OCI-LY7 (cell line): ENCODE measurements around the gene C1orf198. TPM values are rescaled to one million over a fixed set of nuclear protein-coding genes. Genes with fewer than 3 reads are reported as not detected.

ENCODE experiments used
- BruUV-seq: library from RNA; stranded (reverse); fragments of 400-500 nt; replicated peaks from 2 replicates; lab custom pipeline; 2021; lab: Mats Ljungman, UMichigan
- CTCF ChIA-PET: fragments of 300-600 bp; sonication (Branson Sonifier 250); formaldehyde crosslinking; loops from one replicate; lab custom pipeline; 2022; ENCODE audit warnings: antibody characterized with exemption; ENCODE audit not compliant: unreplicated experiment; lab: Charles Lee
- POLR2A ChIA-PET: fragments of 300-600 bp; sonication (Branson Sonifier 250); formaldehyde crosslinking; loops from one replicate; lab custom pipeline; 2022; ENCODE audit warnings: antibody characterized with exemption; lab: Charles Lee
- DNase-seq: peaks from one replicate; pipeline ENCODE4 v3.0.0-alpha.2; 2015; ENCODE audit warnings: low spot score
- H2AFZ ChIP-seq: fragments of 200-600 bp; sonication (generic), shearing (Covaris generic); 2 replicates; pipeline ENCODE4 v1.6.1; 2014; ENCODE audit warnings: mild to moderate bottlenecking, antibody characterized with exemption, low read length, moderate library complexity
- H3K27ac ChIP-seq: fragments of 200-600 bp; sonication (generic); 2 replicates; pipeline ENCODE4 v1.5.1; 2014; ENCODE audit warnings: mixed run types, low read depth, mild to moderate bottlenecking, moderate library complexity, low read length, inconsistent platforms; ENCODE audit not compliant: poor library complexity, severe bottlenecking
- H3K36me3 ChIP-seq: fragments of 200-600 bp; sonication (generic); 2 replicates; pipeline ENCODE4 v1.6.1; 2014; ENCODE audit warnings: mild to moderate bottlenecking, antibody characterized with exemption, low read length, moderate library complexity, mixed read lengths; ENCODE audit not compliant: insufficient read depth
- H3K4me1 ChIP-seq: fragments of 200-600 bp; sonication (generic); 2 replicates; pipeline ENCODE4 v1.5.1; 2014; ENCODE audit warnings: mild to moderate bottlenecking, low read length; ENCODE audit not compliant: insufficient read depth, poor library complexity, severe bottlenecking
- H3K4me2 ChIP-seq: fragments of 200-600 bp; sonication (generic); 2 replicates; pipeline ENCODE4 v1.6.1; 2014; ENCODE audit warnings: mild to moderate bottlenecking, low read length
- H3K4me3 ChIP-seq: fragments of 200-600 bp; sonication (generic); 2 replicates; pipeline ENCODE4 v1.5.1; 2014; ENCODE audit warnings: mild to moderate bottlenecking, low read depth, low read length; ENCODE audit not compliant: poor library complexity, severe bottlenecking
- H3K79me2 ChIP-seq: fragments of 200-600 bp; sonication (generic); 2 replicates; pipeline ENCODE4 v1.6.1; 2016; ENCODE audit warnings: low read depth, mild to moderate bottlenecking, low read length, moderate library complexity, mixed read lengths; ENCODE audit not compliant: insufficient read depth
- H3K9me2 ChIP-seq: fragments of 200-600 bp; sonication (generic); 2 replicates; pipeline ENCODE4 v1.6.1; 2016; ENCODE audit warnings: mild to moderate bottlenecking, low read length, mixed read lengths; ENCODE audit not compliant: insufficient read depth
- H3K9me3 ChIP-seq: fragments of 200-600 bp; sonication (generic); 2 replicates; pipeline ENCODE4 v1.6.1; 2014; ENCODE audit warnings: mild to moderate bottlenecking, mixed run types, low read length, mixed read lengths
- H4K20me1 ChIP-seq: fragments of 200-600 bp; sonication (generic); 2 replicates; pipeline ENCODE4 v1.6.1; 2014; ENCODE audit warnings: mild to moderate bottlenecking, antibody characterized with exemption, low read length, moderate library complexity, mixed read lengths; ENCODE audit not compliant: insufficient read depth
- EZH2phosphoT487 ChIP-seq: fragments of 200-600 bp; sonication (generic); IDR thresholded peaks from 2 replicates; pipeline ENCODE4 v1.6.1; 2018; ENCODE audit warnings: low read depth, borderline replicate concordance, mild to moderate bottlenecking, mixed run types, antibody characterized with exemption, low read length, moderate library complexity, mixed read lengths
- intact Hi-C: fragments of 100-400 bp; cut with micrococcal nuclease; formaldehyde crosslinking; loops from one replicate; pipeline ENCODE4 v1.10.0; 2022; ENCODE audit not compliant: unreplicated experiment
- total RNA-seq, 2 experiments: library from RNA; depleted of rRNA in 1 of 2; stranded (reverse); fragments of >200 nt in 1 of 2; shearing (Covaris generic) in 1 of 2; gene quantifications; 2 replicates each; pipeline ENCODE4 v1.2.3, GENCODE V29; 2014 to 2022
- TF ChIP-seq, protein P1 (sequence below): fragments of 200-600 bp; sonication (generic); conservative IDR thresholded peaks from 2 replicates; pipeline ENCODE4 v1.5.1; 2014; ENCODE audit warnings: mild to moderate bottlenecking, antibody characterized with exemption, low read length, moderate library complexity, mixed read lengths

Gene C1orf198
- total RNA-seq, 2 experiments from 2014 or later = 5.7 to 6.5 TPM

DNA sequence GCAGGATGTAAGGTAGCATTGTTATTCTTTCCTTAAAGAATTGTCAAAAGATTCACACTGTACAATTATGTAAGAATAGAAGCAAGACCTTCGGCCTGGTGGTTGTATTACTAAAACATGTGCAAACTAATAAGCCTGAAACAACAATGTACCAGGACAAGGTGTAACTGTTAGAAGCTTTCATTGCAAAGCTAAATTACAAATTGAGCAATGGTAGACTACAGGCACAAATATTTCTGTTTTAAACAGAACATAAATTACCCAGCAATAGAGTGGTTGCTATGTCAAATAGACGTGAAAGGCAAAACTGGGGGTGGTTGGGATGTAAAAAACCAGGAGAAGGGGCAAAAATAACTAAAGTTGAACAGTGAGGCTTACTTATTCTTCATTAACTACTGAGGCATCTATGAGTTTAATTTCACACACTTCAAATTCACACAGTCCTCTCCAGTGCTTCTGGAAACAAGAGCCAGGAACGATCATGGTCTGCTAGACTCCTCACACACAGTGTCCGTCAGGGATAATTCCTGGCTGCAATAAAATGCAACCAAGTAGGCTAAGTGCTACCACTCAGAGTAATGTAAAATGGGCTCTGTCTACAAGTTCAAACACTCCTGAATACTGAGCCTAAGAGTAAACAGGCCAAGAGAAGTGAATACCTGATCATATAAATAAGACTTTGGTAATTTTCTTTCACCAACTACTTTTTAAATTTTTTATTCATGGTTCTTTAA lies 39.3 kb upstream of the C1orf198 start:
- no peaks in the 10 kb centered on the region for H3K4me1 ChIP-seq
- no peaks in the 10 kb centered on the region for H3K9me2 ChIP-seq
- H3K27ac ChIP-seq = no peak overlapping the region
- H4K20me1 ChIP-seq = no peaks in the 10 kb centered on the region
- no peak for DNase-seq
- no peak overlapping the region for H3K4me3 ChIP-seq
- peaks cover 40% of the 10 kb centered on the region; the same call in 1 of the 2 replicates for H3K36me3 ChIP-seq
- intact Hi-C loops = no loop called here
- ChIA-PET POLR2A (interaction anchor here (1.0 kb wide), 1 partner anchor 81 kb away, joined by 3 read pairs; no protein-coding TSS in a partner anchor), CTCF (interaction anchor here (0.5 kb wide), 1 partner anchor 8 kb away, joined by 3 read pairs; no protein-coding TSS in a partner anchor)
- H2AFZ ChIP-seq = no peak overlapping the region
- H3K79me2 ChIP-seq = no peaks in the 10 kb centered on the region
- H3K9me3 ChIP-seq = no peaks in the 10 kb centered on the region
- TF ChIP-seq, protein P1, sequence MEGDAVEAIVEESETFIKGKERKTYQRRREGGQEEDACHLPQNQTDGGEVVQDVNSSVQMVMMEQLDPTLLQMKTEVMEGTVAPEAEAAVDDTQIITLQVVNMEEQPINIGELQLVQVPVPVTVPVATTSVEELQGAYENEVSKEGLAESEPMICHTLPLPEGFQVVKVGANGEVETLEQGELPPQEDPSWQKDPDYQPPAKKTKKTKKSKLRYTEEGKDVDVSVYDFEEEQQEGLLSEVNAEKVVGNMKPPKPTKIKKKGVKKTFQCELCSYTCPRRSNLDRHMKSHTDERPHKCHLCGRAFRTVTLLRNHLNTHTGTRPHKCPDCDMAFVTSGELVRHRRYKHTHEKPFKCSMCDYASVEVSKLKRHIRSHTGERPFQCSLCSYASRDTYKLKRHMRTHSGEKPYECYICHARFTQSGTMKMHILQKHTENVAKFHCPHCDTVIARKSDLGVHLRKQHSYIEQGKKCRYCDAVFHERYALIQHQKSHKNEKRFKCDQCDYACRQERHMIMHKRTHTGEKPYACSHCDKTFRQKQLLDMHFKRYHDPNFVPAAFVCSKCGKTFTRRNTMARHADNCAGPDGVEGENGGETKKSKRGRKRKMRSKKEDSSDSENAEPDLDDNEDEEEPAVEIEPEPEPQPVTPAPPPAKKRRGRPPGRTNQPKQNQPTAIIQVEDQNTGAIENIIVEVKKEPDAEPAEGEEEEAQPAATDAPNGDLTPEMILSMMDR = no peak
- TF ChIP-seq EZH2phosphoT487 = no peak
- BruUV-seq = no TSS peak
- H3K4me2 ChIP-seq = no peak overlapping the region

DNA sequence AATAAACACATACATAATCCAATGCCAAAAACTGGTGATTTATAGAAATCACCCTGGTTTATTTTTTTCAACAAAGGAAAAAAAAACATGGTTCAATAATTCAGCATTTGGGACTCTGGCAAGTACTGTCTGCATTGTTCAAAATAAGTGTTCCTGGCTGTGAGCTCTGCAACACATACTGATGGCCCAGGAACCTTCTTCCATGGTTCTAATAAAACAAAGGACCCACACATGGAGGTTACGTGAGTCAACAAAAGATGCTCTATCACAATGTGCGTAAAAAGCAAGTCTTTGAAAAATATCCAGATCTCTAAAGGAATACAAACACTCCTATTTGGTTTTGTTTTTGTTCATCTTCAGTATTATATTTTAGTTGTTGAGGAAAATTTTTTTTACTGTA lies 37.9 kb upstream of the C1orf198 start:
- Histone ChIP-seq H3K27ac (no peak overlapping the region), H2AFZ (no peak overlapping the region), H3K36me3 (peaks cover 31% of the 10 kb centered on the region; the same call in 1 of the 2 replicates), H3K4me1 (no peaks in the 10 kb centered on the region), H3K4me3 (no peak overlapping the region), H3K9me3 (no peaks in the 10 kb centered on the region), H3K79me2 (no peaks in the 10 kb centered on the region), H4K20me1 (no peaks in the 10 kb centered on the region), H3K9me2 (no peaks in the 10 kb centered on the region), H3K4me2 (no peak overlapping the region)
- ChIA-PET CTCF (no interaction called here), POLR2A (no interaction called here)
- intact Hi-C loops = no loop called here
- DNase-seq = no peak
- TF ChIP-seq, protein P1 = no peak
- no peak for TF ChIP-seq EZH2phosphoT487
- no TSS peak for BruUV-seq

DNA sequence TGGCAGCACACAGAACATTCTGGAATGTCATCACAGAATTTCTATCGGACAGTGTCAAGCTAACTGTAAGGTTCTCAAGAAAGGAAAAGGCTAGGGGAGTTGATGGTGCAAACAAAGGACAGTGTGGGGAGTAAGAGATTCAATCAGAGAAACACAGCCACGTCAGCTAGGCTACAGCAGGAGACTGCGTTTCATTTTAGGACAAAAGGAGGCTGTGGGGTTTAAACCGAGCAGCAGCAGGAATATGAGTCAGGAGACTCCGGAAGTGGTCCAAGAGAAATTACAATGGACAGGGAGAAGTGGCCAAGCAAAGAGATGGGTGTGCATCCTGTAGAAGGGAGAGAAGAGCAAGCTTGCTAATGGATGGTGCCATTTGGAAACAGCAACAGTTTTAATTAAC lies 37.4 kb upstream of the C1orf198 start:
- H3K4me1 ChIP-seq = no peaks in the 10 kb centered on the region
- H4K20me1 ChIP-seq = no peaks in the 10 kb centered on the region
- intact Hi-C loops = no loop called here
- DNase-seq = no peak
- POLR2A ChIA-PET = no interaction called here
- H3K79me2 ChIP-seq = no peaks in the 10 kb centered on the region
- peaks cover 28% of the 10 kb centered on the region; the same call in 1 of the 2 replicates for H3K36me3 ChIP-seq
- H3K9me3 ChIP-seq = no peaks in the 10 kb centered on the region
- CTCF ChIA-PET = no interaction called here
- BruUV-seq = no TSS peak
- no peaks in the 10 kb centered on the region for H3K9me2 ChIP-seq
- no peak for TF ChIP-seq EZH2phosphoT487
- TF ChIP-seq, protein P1 = no peak
- H3K4me3 ChIP-seq = no peak overlapping the region
- H3K4me2 ChIP-seq = no peak overlapping the region
- H3K27ac ChIP-seq = no peak overlapping the region
- H2AFZ ChIP-seq = no peak overlapping the region
